ENCODE results near the gene MTHFS.

Gene MTHFS

DNA sequence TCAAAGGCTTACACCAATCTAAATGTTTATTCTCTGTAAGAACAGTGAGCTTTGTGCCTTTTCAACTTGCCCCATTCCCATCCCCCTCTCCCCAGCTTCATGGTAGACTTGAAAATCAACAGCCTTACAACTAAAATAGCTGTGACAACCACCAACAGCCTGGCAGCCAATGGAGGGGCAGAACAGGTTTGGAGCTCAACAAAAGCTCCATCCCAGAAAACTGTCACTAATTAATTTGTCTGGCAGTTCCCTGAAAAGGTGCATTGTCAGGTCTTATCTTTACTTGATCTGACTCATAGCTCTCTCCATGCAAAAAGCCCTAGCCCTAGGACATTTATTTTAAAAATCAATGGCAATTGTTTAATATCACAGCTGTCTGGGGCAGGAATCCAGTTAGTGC is 22.6 kb downstream of the MTHFS start:
- no peak for DNase-seq (ENCODE audit: low read depth)

DNA sequence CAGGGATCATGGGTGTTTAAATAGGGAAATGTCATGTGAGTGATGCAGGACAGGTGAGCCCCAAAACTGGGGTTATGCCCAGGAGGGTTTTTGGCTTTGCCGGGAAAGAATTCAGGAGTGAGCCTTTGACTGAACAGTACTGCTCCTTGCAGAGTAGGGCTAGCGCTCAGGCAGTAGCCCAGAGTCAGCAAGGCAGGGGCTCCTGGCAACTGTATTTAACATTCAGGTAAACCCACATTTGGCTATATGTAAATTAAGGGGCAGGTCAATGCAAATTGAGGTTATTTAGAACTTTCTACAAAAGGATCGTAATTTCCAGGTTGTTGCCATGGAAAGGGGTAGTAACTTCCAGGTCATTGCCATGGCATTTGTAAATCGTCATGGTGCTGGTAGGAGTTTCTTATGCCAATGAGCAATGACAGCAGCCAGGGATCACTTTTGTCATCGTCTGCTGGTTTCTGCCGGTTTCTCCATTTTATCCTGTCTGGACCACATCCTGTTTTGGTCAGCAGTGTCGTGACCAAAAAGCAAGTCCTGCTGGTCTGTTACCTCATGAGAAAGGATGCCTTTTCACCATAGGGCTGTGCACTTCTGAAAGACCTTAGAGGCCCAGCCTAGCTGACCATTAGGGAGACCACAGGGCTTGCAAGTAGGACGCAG is 24.3 kb downstream of the MTHFS start:
- DNase-seq (ENCODE audit: low read depth) = no peak

DNA sequence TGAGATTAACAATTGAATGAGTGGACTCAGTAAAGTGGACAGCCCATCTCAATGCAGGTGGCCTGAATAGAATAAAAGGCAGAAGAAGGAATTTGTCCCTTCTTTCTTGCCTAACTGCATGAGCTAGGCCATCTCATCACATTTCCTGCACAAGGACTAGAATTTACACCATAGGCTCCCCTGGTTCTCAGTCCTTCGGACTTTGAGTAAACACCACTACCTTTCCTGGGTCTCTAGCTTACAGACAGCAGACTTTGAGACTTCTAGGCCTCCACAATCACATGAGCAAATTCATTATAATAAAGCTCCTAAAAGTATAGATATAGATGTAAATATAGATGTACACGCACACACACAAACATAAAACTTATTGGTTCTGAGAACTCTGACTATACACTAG is 28.3 kb downstream of the MTHFS start:
- DNase-seq (ENCODE audit: low read depth) = no peak

DNA sequence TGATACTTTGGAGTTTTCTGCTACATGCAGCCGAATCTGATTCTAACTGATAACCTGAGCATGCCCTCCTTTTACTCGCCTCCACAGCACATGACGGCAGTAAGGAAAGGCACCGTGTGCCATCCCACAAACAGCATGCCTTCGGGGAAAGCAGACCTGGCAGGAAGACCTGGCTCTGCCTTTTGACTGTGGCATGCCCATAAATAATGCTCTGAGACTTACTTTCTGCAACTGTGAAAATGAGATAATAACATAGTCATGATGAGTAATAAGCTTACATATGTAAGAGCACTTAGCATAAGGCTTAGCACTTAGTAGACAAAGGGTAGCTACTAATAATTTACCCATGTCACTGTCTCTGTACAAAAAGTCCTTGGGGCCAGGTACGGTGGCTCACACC is 32.9 kb downstream of the MTHFS start:
- DNase-seq (ENCODE audit: low read depth) = no peak

DNA sequence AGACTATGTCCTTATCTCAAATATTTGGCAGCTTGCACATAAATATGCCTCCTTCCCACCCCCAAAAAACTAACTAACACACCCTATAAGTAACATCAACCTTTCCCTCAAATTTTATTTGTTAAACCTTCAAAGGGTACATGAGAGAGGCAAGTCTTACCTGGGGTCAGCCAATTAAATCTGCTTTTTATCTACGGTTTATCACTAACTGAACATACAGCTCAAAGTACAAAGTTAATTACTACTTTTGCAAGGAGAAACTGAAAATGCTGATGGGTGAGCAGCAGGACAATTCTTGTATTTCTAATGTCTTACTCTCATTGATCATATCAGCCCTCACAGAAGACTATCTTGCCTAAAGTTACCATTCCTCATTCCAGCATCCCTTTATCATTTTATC is 34.6 kb downstream of the MTHFS start:
- DNase-seq (ENCODE audit: low read depth) = no peak

DNA sequence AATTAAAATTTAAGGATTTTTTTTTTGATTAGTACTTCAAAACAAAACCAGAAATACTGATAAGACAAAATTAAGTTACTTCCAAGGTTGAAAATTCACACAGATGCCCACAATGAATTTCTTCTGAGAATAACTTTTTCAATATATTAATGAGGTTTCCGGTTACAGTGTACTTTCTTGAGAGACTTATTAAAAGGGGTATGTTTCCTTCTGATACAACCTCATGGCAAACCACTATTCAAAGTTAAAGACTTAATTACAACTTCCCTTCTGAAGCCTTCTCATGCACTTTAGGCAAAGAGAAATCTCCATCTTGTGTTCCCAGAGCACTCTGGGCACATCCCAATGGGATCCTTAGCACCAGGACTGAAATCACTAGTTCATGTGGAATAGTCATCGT is 36.2 kb downstream of the MTHFS start:
- DNase-seq (ENCODE audit: low read depth) = no peak

DNA sequence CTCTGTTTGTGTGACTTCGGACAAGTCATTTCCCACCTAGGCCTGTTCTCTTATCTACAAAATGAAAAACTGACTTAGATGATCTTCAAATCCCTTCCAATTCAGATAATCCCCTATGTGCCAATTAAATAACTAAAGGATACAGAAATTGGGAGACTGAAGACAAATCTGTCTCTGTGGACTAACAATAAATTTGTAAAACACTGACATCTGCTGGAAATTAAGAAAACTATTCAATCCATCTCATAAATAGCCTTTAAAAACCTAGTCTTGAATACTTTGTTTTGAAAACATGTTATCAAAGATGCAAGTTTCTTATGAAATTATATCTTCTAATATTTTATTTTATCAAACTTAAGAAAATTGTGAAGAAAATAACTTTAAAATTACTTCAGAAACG is 38.3 kb downstream of the MTHFS start:
- DNase-seq (ENCODE audit: low read depth) = no peak

DNA sequence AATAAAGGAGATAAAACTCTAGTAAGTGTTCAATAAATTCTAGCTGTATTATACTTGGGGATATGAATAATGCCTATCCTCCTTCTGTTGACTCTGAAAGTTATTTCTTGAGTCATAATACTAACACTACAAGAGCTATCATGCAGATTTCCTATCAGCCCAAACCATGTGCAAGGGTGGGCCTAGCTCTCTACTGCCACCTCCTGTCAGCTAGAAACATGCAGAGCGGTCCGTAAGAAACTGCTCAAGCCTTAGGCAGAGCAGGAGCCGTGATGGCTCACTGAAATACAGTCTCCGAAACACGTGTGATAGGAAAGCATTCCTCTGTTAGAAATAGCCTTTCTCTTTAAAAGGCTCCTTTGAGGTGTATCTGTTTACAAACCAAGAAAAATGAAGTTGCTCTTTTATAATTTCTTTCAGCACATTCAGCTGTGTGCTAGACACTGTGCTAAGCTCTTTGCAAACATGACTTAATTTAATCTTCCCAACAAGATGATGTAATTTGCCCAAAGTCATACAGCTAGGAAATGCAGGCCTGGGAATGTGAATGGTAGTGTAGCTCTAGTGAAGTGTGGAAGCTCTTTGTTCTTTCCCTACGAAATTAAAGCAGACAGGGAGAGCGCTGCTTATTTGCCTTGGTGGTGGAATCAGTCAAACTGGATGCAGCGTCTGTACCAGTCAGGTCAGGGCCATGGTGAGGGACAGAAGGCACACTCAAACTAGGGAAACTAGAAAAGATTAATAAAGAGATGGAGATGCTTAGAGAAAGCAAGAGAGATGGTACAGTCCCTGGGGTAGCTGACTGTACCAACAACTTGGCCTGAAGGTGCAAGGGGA is 43.1 kb downstream of the MTHFS start:
- DNase-seq (ENCODE audit: low read depth) = peak; percentile 35

DNA sequence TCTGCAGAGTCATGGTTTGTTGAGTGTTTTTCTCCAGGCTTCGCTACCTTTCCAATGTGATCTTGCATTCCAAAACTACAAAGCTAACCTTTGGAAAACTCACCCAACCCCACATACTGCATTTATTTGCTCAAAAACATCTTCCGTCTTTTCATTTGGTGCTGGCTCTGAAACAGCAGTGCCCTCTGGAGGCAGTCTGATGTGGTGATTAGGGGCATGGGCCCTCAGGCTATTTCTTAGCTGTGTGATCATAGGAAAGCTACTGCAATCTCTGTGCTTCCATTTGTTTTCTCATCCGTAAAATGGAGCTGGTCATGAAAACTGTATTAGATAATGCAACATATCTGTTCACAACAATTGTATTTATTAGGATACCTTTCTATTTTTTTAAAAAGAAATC is 47.0 kb downstream of the MTHFS start:
- DNase-seq (ENCODE audit: low read depth) = no peak

DNA sequence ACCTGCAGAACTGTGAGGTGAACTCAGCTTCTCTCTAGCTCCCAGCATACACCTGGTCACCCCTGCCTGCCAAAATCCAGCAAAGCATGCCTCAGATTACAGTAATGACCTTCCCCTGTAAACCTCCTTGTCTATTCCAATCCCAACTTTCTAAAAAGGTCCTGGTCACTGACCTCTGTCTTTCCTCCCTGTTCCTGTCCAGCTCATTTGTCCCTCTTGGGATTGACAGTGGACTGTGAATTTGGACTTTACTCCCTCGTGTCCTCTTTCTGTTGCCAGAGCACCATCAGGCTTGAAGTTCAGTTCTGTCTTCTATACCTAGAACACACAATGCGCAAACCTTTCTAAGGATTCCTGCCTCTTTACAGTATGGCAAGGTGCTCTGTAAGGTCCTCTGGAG is 50.3 kb downstream of the MTHFS start:
- no peak for DNase-seq (ENCODE audit: low read depth)

DNA sequence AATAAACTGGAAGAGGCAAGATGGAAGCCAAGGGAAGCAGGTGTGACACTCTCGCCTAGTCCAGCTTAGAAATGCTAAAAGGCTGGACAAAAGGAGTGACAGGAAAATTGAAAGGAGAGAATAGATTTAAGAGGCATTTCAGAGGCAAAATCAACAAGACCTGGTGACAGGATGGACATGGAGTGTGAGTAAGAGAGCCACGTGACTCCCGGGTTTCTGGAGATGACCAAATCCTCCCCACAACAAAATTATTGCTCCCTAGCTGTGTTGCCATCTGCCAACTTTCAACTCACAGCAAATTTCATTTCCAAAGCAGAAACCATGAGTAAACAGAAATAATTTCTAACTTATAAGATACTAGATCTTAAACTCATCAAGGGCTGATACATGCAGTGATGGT is 52.6 kb downstream of the MTHFS start:
- no peak for DNase-seq (ENCODE audit: low read depth)

DNA sequence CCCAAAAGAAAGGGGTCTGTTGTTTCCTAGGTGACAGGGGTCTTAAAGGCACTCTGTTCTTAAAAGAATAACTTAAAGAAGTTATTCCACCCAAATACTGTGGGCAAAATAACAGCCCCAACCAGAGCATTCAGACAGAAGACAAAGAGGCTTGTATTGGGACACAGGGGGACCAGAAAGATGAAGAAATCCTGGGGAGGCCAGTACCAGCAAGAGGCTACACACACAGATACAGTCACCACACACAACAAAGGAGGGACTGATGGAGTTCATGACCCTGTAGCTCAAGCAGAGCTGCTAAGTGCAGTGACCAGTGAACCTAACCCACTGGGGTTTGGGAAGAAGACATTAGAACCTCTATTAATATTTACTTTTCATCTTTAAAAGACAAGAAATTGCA is 59.0 kb downstream of the MTHFS start:
- no peak for DNase-seq (ENCODE audit: low read depth)

DNA sequence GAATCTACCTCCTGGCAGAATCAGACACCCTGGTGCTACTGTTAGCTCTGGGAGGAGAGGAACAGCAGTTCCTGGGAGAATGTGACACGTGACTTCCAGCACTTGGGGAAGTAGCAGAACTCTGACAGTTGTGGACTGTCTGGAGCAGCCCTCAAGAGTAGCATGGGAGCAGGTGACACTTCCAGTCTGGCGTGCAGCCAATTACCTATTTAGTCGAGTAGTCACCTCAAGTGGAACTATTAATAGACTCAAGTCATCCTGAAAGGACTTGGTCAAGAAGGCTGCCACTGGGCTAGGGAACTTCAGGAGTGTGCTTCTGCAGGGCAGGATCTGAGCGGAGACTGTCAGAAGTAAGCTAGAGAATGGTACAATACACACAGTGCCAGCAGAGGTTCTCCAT is 62.3 kb downstream of the MTHFS start:
- no peak for DNase-seq (ENCODE audit: low read depth)

DNA sequence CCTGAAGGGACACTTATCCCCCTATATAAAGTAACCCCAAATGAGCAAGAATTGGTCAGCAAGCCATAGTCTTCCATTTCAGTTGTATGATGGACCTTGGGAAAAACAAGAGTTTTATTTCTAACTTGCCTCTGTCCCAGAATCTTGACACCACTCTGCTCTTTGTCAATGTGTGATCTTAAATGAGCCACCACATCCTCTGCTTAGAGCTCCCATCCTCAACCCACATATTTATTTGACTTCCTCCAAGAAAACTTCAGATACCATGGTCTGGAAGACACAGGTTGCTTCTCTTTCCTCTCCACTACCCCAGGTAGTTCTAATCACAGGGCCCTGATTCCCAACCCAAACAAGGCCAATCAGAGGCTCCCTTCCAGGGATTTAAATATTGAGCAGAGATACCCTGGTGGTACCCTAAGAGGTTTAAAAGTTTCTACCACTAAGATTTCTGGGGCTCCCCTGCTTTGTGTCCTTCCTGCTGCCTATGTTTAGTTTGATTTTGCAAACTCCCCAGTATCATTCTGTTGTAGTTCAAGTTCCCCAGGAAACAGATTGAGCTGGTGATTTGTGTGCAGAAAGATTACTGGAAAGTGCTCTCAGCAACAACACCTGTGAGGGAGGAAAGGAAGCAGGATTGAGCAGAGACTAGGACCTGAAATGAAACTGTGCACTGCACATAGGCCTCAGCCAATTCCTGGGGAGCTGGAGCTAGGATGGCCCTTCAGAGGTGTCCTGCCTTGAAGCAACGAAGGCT is 64.3 kb downstream of the MTHFS start:
- no peak for DNase-seq (ENCODE audit: low read depth)

DNA sequence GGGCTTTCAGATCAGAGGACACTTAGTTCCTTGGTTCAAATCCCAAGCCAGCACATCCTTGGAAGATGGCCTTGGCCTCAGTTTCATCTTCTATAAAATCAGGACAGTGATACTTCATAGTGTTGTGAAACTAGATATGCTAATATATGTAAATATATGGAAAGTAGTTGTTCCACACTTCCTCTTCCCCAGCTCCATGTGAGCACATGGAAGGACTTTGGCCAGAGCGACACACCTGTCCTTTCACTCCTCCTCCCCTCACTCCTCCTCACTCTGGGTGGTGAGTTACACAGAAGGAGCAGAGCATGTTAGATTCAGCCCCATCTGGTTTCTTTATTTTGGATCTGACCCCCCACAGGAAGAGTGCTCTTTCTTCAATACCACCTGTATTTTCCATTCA is 65.2 kb downstream of the MTHFS start:
- DNase-seq (ENCODE audit: low read depth) = no peak

DNA sequence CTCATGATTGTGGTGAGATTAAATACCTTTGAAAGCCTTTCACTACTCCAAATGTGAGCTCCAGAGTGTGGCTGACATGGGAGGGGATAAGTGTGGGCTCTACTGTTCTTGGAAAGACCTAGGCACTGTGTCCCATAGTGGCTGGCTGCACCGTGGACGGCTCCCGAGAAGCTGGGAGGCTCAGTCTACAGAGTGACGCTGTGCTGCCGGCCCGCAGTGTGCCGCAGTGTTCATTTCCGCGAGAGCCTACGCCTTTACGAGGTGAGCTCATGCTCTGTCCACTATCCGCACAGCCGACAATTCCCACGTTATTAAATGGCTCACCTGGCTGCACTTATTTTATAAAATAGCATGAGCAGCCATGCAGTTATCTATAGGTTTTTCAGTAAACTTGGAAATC is 66.9 kb downstream of the MTHFS start:
- DNase-seq (ENCODE audit: low read depth) = no peak

DNA sequence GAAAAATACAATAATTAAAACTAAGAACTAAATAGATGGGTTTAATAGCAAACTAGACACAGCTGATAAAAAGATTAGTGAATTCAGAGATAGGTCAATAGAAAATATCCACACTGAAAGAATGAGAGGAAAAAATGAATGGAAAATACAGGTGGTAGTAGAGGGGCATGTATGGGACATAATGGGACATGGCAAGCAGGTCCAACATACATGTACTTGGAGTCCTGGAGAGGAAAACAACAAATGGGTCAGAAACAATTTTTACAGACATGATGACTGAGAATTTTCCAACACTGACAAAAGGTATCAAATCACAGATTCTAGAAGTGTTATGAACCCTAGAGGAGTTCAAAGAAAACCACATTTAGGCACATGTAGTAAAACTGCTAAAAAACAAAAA is 68.4 kb downstream of the MTHFS start:
- no peak for DNase-seq (ENCODE audit: low read depth)

DNA sequence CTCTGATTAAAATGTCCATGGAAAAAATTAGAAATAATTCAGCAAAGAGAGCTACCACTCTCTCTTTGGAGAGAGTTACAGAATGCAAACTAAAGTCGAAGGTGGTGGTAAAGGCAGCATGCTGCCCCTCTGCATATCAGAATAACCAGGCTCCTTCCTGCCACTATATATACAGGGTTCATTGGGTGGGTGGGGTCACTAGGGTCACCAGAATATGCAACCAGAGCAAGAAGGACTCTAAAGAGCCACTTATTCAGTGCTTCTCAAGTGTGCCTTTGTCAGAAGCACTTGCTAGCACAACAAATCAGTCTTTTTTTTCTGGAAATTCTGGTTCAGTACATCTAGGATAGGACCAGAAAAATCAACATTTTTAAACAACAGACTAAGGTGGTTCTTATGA is 70.0 kb downstream of the MTHFS start:
- no peak for DNase-seq (ENCODE audit: low read depth)

DNA sequence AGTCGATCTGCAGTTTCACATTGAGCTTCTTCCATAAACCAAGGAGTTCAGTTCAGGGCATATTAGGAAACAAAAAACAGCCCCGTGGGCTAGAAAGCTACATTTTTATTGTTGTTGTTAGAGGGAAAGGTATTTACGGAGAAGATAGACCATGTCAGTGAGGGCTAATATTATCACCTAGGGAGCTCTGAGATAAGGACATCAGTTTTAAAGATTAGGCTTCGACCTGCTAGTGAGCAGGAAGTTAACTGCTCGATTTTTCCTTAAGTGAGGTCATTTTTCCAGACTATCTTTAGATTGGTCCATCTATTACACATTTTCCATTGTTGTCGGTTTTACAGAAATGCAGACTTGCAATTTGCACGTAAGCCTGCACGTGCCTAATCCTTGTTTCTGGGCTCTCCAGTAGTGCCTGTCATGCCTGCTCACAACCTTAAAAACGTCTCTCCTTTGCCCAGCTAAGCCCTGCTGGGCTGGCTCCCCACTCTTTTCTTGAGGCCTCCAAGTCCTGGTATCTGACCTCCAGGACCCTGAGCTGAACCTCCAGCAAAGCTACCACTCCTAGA is 72.6 kb downstream of the MTHFS start:
- no peak for DNase-seq (ENCODE audit: low read depth)

DNA sequence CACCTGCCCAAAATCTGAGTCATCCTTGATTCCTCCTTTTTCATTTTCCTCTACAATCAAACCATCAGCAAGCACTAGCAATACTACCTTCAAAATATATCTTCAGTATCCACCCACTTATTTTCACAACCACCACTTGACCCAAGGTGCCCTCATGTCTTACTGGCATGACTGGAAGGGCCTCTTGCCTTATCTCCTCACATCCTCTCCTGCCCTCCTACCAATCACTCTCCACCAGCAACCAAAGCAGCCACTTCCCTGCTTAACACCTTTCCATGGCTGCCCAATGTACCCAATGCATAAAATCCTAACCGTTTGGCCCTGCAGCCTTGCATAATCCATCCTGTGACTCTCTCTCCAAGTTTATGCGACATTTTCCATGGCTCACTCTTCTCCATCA is 76.0 kb downstream of the MTHFS start:
- no peak for DNase-seq (ENCODE audit: low read depth)

DNA sequence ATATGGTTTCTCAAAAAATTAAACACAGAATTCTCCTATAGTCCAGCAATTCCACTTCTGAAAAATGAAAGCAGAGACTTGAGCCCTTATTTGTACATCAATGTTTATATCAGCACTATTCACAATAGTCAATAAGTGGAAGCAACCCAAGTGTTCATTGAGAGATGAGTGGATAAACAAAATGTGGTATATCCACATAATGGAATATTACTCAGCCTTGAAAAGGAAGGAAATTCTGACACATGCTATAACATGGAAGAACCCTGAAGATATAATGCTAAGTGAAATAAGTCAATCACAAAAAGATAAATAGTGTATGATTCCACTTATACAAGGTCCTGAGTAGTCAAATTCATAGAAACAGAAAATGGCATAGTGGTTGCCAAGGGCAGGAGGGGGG is 76.6 kb downstream of the MTHFS start:
- no peak for DNase-seq (ENCODE audit: low read depth)

DNA sequence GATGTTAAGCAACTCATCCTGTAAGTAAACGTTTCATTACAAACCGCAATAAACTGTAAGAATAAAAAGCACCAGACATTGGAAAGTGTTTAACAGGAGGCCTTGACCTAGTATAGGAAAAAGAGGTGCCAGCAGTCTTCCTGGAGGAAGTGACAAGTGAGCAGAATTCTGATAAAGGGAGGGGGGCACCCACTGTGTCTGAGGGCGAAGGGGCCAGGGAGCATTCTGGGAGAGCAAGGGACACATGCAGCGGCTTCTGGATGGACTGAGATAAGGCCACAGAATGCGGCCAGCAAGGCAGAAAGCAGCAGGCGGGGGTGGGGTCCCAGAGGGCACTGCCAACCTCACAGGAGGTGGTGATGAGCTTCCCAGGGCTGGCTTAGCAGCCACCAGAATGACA is 80.2 kb downstream of the MTHFS start:
- DNase-seq (ENCODE audit: low read depth) = no peak

DNA sequence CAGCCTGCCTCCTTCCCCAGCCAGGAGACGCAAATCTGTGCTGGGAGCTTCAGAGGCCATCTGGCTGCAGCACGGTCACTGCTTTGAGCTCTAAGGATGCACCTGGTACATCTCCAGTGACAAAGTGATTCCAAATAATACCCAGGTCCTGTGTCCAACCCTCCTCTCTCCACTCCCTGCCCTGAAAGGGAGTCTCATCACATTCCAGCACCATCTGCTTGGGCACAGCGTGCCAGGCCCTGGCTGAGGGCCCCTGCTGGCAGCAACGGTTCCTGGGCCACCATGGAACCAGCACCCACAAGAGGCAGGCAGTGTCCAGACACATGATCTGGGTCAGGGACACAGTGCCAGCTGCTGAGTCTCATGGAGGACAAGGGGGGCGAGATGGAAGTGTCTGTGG is 81.3 kb downstream of the MTHFS start:
- DNase-seq (ENCODE audit: low read depth) = no peak
